Measurements from ENCODE around the gene TANGO2.

Gene TANGO2

GRCh38 chr22:19984851-19985811, 35.8 kb upstream of the TANGO2 start:
- no peak for DNase-seq (ENCODE audit: low spot score)
- no peak for TF ChIP-seq CTCF (IDR thresholded peaks at IDR 0.05; ENCODE audit: extremely low read depth, missing control alignments)

GRCh38 chr22:19986011-19986409, 34.9 kb upstream of the TANGO2 start:
- DNase-seq (ENCODE audit: low spot score) = no peak
- no peak for TF ChIP-seq CTCF (IDR thresholded peaks at IDR 0.05; ENCODE audit: extremely low read depth, missing control alignments)

GRCh38 chr22:19986410-19987341, 34.2 kb upstream of the TANGO2 start:
- no peak for TF ChIP-seq CTCF (IDR thresholded peaks at IDR 0.05; ENCODE audit: extremely low read depth, missing control alignments)
- DNase-seq (ENCODE audit: low spot score) = peak; percentile 99

- TF ChIP-seq CTCF (IDR thresholded peaks at IDR 0.05; ENCODE audit: extremely low read depth, missing control alignments) = no peak
- no peak for DNase-seq (ENCODE audit: low spot score)
Observed at GRCh38 chr22:19987394-19988306, 33.3 kb upstream of the TANGO2 start.

- no peak for TF ChIP-seq CTCF (IDR thresholded peaks at IDR 0.05; ENCODE audit: extremely low read depth, missing control alignments)
- no peak for DNase-seq (ENCODE audit: low spot score)
Observed at GRCh38 chr22:19988331-19988808, 32.5 kb upstream of the TANGO2 start.

- no peak for DNase-seq (ENCODE audit: low spot score)
- no peak for TF ChIP-seq CTCF (IDR thresholded peaks at IDR 0.05; ENCODE audit: extremely low read depth, missing control alignments)
Observed at GRCh38 chr22:19988965-19989724, 31.8 kb upstream of the TANGO2 start.
